Measurements from ENCODE around the gene TEX36. TPM values are rescaled to one million over a fixed set of nuclear protein-coding genes. Genes with fewer than 3 reads are reported as not detected.
A peak's percentile ranks its signal among the peaks of the same experiment; 100 is the strongest.
"Not testable (repeated sequence)": the region's sequence is repeated elsewhere in the genome, so short reads cannot be mapped to it uniquely, and the experiment has no call there.

Gene TEX36
- total RNA-seq, 1 experiment from 2014 or later, result 1.3 TPM

DNA sequence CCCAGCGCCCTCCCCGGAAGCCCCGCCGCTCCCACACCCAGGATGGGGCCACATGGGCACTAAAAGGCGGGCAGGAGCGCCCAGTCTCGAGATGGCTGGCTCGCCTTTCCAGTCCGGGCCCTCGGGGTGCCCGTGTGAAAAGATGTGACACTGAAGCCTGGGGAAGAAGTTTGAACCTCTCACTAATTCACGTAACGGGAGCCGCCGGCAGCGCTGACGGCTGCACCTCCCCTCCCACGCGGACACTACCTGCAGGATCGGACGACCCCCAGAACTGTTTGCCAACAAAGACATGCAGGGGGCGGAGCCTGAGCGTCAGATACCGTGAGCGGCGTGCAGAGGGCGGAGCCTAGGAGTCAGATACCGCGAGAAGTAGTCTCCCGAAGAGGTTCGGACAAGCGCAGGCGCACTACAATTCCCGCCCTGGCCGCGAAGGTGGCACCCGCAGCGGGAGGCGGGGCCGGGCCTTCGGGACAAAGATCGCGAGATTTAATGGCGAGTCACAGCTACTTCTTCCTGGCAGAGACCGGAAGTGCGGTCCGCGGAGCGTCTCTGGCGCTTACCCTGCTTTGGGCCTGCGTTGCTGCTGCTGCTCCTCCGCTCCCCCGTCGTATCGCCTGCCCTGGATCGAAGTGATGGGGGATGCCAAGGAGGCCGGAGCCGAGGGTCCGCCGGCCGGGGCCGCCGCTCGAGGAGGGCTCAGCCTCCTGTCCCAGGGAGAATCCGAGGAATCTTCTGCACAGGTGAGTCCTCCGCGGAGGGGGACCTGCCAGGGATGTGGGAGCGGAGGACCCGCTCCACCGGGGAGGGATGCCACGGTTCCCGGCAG lies 36.4 kb upstream of the TEX36 start, which contains the start of gene EDRF1:
EDRF1 (plus strand) TSS at position 537 of the 829 bp plus-strand sequence; CDS start at position 636, 99 bp downstream.
- BruUV-seq (replicated peaks), result no TSS peak
- intact Hi-C loops (cut with micrococcal nuclease; ENCODE audit: unreplicated experiment), result no loop called here
- peaks cover 33% of the 10 kb centered on the region for H3K36me3 ChIP-seq (ENCODE audit: insufficient read depth, low read length, poor library complexity, severe bottlenecking)
- H3K4me3 ChIP-seq (ENCODE audit: low read depth, low read length, poor library complexity, severe bottlenecking), result peak within 1 kb of the TSS; percentile 95
- H3K4me1 ChIP-seq (ENCODE audit: insufficient read depth, low read length, poor library complexity, severe bottlenecking), result no peaks in the 10 kb centered on the region
- ChIA-PET POLR2A (ENCODE audit: low non-redundant PET) (no interaction called here), CTCF (no interaction called here)
- TF ChIP-seq EZH2 (IDR thresholded peaks at IDR 0.05; ENCODE audit: borderline replicate concordance, low read depth, low read length, poor library complexity, severe bottlenecking), result no peak
- TF ChIP-seq, protein P1, sequence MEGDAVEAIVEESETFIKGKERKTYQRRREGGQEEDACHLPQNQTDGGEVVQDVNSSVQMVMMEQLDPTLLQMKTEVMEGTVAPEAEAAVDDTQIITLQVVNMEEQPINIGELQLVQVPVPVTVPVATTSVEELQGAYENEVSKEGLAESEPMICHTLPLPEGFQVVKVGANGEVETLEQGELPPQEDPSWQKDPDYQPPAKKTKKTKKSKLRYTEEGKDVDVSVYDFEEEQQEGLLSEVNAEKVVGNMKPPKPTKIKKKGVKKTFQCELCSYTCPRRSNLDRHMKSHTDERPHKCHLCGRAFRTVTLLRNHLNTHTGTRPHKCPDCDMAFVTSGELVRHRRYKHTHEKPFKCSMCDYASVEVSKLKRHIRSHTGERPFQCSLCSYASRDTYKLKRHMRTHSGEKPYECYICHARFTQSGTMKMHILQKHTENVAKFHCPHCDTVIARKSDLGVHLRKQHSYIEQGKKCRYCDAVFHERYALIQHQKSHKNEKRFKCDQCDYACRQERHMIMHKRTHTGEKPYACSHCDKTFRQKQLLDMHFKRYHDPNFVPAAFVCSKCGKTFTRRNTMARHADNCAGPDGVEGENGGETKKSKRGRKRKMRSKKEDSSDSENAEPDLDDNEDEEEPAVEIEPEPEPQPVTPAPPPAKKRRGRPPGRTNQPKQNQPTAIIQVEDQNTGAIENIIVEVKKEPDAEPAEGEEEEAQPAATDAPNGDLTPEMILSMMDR (conservative IDR thresholded peaks at IDR 0.05; ENCODE audit: low read depth, low read length), result no peak
- H3K27me3 ChIP-seq (replicated peaks; ENCODE audit: insufficient read depth, low read depth, low read length, poor library complexity), result no peaks in the 10 kb centered on the region
- H3K27ac ChIP-seq (ENCODE audit: low read depth, low read length, poor library complexity, severe bottlenecking), result peak within 1 kb of the TSS; percentile 90
- H3K9me3 ChIP-seq (ENCODE audit: low read depth, low read length, poor library complexity, severe bottlenecking), result no peaks in the 10 kb centered on the region
- peak; percentile 99 for DNase-seq (ENCODE audit: low spot score)

DNA sequence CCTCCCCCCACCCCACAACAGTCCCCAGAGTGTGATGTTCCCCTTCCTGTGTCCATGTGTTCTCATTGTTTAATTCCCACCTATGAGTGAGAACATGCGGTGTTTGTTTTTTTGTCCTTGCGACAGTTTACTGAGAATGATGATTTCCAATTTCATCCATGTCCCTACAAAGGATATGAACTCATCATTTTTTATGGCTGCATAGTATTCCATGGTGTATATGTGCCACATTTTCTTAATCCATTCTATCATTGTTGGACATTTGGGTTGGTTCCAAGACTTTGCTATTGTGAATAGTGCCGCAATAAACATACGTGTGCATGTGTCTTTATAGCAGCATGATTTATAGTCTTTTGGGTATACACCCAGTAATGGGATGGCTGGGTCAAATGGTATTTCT lies 31.8 kb upstream of the TEX36 start:
- H3K27ac ChIP-seq (ENCODE audit: low read depth, low read length, poor library complexity, severe bottlenecking); H3K9me3 ChIP-seq (ENCODE audit: low read depth, low read length, poor library complexity, severe bottlenecking); H3K4me3 ChIP-seq (ENCODE audit: low read depth, low read length, poor library complexity, severe bottlenecking); H3K36me3 ChIP-seq (ENCODE audit: insufficient read depth, low read length, poor library complexity, severe bottlenecking); BruUV-seq (replicated peaks); intact Hi-C loops (cut with micrococcal nuclease; ENCODE audit: unreplicated experiment); DNase-seq (ENCODE audit: low spot score); CTCF ChIA-PET; H3K27me3 ChIP-seq (replicated peaks; ENCODE audit: insufficient read depth, low read depth, low read length, poor library complexity); POLR2A ChIA-PET (ENCODE audit: low non-redundant PET); H3K4me1 ChIP-seq (ENCODE audit: insufficient read depth, low read length, poor library complexity, severe bottlenecking): not testable (repeated sequence)

DNA sequence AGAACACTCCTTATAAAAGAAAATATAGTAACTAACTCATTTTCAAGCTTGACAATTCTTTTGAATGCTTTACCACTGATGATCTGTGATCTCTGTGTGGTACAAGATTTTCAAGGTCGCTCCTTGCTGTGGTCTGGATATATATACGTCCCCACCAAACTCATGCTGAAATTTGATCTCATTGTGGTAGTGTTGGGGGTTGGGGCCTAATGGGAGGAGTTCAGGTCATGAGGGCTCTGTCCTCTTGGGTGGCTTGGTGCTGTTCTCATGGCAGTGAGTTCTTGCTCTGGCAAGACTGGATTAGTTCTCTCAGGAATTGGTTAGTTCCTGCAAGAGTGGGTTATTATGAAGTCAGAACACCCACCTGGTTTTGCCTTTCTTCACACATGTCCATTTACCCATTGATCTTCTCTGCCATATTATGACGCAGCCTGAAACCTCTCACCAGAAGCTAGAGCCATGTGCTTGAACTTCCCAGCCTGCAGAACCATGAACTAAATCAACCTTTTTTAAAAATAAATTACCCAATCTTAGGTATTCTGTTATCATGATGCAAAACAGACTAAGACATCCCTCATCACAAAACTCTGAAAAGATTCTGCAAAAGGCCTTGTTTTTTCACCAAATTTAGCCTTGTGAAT lies 28.3 kb upstream of the TEX36 start:
- intact Hi-C loops (cut with micrococcal nuclease; ENCODE audit: unreplicated experiment), result no loop called here
- no TSS peak for BruUV-seq (replicated peaks)

More for the DNA sequence above, 28.3 kb upstream of the TEX36 start:
- DNase-seq (ENCODE audit: low spot score), result no peak
- H3K27ac ChIP-seq (ENCODE audit: low read depth, low read length, poor library complexity, severe bottlenecking), result no peak overlapping the region
- H3K27me3 ChIP-seq (replicated peaks; ENCODE audit: insufficient read depth, low read depth, low read length, poor library complexity), result no peaks in the 10 kb centered on the region
- no peaks in the 10 kb centered on the region for H3K9me3 ChIP-seq (ENCODE audit: low read depth, low read length, poor library complexity, severe bottlenecking)
- no peaks in the 10 kb centered on the region for H3K36me3 ChIP-seq (ENCODE audit: insufficient read depth, low read length, poor library complexity, severe bottlenecking)
- H3K4me1 ChIP-seq (ENCODE audit: insufficient read depth, low read length, poor library complexity, severe bottlenecking), result no peaks in the 10 kb centered on the region
- no peak for TF ChIP-seq EZH2 (IDR thresholded peaks at IDR 0.05; ENCODE audit: borderline replicate concordance, low read depth, low read length, poor library complexity, severe bottlenecking)
- TF ChIP-seq, protein P1 (conservative IDR thresholded peaks at IDR 0.05; ENCODE audit: low read depth, low read length), result no peak
- ChIA-PET POLR2A (ENCODE audit: low non-redundant PET) (no interaction called here), CTCF (no interaction called here)
- no peak overlapping the region for H3K4me3 ChIP-seq (ENCODE audit: low read depth, low read length, poor library complexity, severe bottlenecking)
